CD1c-positive myeloid dendritic cell (primary cell): ENCODE data around the gene NUP210.
"Not testable (repeated sequence)": the region's sequence is repeated elsewhere in the genome, so short reads cannot be mapped to it uniquely, and the experiment has no call there.

ENCODE experiments used
- DNase-seq: peaks from one replicate; pipeline ENCODE4 v3.0.0-alpha.2; 2016; ENCODE audit errors: extremely low spot score

The NUP210 gene

GRCh38 chr3:13429631-13430291 is 9.6 kb upstream of the NUP210 start:
- no peak for DNase-seq

DNA sequence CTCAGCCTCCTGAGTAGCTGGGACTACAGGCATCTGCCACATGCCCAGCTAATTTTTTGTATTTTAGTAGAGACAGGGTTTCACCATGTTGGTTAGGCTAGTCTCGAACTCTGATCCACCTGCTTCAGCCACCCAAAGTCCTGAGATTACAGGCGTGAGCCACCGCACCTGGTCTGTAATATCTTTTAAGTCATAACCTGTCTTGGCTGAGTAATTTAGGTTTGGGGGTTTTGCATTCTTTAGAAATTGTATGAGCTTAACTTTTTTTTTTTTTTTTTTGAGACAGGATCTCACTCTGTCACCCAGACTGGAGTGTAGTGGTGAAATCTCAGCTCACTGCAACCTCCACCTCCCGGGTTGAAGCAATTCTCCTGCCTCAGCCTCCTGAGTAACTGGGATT is 8.6 kb upstream of the NUP210 start:
- DNase-seq = not testable (repeated sequence)

DNA sequence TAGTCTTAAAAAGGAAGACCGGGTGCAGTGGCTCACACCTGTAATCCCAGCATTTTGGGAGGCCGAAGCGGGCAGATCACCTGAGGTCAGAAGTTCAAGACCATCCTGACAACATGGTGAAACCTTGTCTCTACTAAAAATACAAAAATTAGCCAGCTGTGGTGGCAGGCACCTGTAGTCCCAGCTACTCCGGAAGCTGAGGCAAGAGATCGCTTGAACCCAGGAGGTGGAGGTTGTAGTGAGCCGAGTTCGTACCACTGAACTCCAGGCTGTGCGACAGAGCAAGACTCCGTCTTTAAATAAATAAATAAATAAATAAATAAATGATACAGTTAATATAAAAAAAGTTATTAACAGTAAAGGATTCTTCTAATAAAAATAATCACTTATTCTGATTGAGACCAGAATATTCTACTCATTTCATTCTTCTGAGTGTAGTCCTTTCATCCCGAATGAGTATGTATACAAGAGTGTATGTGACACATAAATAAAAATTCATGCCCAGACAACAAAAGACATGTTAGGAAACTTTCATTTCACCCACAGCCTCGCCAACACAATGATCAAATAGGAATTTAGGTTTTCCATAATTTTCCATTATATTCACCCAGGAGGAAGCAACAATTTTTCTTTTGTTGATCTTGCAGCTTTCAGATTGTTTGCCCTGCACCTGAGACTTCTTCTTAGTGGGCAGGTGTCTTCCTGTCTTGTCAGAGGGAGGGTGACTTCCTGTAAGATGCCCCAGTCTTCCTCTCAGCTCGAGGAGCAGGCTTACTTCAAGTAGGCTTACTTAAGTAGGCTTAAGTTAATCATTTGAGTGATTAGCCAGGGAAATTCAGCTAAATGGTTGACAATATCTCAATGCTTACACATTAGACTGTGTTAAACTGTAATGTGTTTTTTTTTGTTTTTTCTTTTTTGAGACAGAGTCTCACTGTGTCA is 7.8 kb upstream of the NUP210 start:
- peak; percentile 5 for DNase-seq

DNA sequence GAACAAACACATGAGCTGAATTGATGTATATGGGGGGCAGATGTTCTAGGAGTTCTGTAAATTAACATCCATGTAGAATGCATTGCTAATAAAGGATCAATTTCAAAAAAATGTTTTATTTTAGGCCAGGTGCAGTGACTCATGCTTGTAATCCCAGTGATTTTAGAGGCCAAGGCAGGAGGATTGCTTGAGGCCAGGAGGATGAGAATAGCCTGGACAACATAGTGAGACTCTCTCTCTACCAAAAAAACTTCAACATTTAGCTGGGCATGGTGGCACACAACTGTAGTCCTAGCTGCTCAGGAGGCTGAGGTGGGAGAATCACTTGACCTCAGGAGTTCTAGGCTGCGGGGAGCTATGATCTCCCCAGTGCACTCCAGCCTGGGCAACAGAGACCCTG is 6.5 kb upstream of the NUP210 start:
- no peak for DNase-seq

DNA sequence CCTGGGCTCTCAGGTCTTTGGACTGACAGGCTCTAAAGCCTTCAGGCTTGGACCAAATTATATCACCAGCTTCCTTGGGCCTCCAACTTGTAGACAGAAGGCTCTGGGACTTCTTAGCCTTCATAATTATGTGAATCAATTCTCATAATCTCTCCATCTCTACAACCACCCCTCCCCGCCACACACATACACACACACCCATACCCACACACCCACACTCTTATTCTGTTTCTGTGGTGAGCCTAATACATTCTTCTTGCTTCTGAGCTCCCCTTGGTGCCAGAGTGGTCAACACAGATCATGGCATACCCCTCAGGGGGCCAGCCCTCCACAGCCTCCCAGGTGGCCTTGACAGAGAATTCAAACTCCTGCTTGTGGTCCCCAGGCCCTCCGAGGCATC is 5.6 kb upstream of the NUP210 start:
- no peak for DNase-seq

DNA sequence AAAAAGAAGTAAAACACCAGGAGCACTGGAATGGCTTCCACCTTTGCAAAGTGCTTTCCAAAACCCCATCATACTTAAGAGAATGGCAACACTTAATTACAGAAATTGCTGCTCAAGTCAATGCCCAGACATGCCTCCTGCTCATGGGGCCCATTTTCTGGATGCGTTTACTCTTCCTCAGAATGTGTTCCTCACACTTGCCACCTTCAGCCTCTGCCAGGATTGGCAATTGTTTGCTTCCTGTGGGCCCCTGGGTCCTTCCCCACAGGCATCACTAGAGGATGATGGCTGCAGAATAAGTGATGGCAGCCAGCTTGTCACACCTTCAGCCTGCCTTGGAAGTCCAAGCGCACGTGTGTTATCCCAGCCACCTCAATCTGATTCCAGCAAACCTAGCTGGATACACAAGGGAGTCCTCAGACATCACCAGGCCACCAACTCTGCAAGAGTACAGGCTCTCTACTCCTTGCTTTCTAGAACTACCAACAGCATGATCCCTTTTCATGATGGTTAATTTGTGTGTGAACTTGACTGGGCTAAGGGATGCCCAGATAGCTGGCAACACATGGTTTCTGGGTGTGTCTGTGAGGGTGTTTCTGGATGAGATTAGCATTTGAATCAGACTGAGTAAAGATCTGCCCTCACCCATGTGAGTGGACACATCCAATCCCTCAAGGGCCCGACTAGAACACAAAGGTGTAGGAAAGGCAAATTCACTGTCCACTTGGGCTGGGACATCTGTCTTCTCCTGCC is 4.9 kb upstream of the NUP210 start:
- no peak for DNase-seq

DNA sequence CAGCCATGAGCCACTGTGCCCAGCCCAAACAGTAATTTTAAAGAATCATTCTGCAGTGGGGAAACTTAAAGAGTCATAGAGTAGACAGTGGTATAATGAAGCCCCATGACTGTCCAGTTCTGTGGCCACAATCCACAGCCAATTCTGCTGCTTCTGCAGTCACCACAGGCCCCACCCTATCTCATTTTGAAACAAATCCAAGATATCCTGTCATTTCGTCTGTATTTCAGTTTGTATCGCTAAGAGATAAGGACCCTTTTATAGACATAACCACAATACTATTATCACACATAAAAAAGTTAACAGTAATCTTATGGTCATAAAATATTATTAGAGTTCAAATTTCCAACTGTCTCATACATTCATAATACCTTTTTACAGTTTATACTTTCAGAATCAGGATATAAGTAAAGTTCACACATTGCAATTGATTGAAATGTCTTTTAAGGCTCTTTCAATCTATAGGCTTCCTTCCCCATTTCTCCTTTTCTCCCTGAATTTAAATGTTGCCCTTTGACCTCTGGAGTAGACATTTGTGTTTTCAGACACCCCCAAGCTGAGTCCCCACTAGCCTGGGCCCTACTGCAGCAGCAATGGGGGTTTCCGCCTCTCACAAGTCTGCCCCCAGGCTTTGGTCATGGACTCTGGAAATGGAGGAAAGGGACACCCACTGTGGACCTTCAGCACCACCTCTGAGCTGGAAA is 4.2 kb upstream of the NUP210 start:
- DNase-seq = no peak

DNA sequence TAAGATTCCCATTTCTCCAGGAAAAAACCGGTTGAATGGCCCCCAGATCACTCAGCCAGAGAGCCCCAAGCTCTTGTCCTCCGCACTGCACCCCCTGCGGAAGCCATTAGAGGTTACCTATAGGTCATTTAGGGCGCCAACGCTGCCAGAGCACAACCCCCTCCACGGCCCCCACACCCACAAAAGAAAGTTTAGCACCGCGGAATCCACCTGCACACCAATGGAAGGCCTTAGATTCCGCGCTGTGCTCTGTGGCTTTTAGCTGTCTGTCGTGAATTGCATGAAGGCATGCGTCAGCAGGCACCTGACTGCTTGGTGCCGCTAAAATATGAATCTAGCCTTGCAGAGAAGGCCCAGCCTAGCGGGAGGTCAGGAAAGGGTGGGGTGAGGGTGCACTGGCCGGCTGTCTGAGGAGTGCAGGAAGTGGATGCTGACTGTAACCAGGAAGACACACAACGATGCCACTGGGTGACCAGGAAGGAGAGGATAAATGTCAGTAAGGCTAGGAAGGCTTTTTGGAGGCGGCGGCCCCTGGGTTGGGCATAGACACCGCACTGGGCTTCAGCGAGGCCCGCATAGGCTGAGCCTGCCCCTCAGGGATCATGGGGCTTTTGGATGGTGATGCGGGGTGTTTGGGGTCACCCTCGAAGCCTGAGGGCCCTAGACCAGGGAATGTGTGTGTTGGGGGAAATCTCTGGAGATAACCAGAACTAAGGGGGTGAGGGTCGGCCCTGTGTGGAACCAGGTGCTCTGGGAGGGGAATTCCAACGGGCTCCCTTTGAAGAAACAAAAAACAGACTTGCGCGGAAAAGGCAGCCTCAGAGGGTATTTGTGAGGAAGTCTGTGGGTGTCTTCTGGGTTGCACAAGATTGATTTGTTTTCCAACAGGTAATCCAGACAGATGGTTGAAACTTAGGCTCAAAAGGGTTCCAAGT is 976 bp upstream of the NUP210 start:
- peak; percentile 75 for DNase-seq

GRCh38 chr3:13419505-13420044 is 547 bp downstream of the NUP210 start:
- peak; percentile 66 for DNase-seq

DNA sequence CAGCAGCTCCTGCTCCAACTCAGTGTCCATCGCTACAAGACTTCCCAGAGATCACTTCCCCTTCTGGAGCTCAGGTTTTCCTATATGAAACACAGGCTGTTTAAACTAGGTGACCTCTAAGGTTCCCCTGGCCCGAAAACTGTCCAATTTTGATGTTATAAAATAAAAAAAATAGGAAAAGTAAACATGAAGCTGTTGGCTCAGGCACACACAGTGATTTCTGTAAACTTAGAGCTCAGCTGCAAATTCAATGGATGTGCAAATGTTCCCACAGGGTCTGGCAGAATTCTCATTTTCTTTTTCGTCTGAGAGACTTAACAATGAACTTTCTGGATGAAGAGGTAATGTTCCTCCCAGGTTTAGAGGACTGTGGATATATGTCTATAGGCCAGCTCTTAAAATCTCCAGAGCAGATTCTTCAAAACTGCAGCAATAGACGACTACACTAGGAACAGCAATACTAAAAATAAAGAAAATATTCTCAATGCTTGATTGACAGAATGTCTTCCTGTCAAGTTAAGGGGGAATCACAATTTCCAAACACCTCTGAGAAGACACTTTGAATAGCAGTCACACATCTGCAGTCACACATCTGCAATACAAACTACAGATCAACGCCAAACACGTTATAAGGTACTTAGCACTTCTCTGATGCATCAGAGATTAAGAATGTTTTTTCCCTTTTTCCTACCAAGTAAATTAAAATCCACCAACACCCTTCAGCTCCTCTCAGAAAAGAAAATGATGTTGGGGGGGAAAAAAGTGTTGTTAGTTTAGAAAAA is 2.8 kb downstream of the NUP210 start:
- DNase-seq = peak; percentile 11

- no peak for DNase-seq
Measured at GRCh38 chr3:13415997-13416793, 3.9 kb downstream of the NUP210 start.

DNA sequence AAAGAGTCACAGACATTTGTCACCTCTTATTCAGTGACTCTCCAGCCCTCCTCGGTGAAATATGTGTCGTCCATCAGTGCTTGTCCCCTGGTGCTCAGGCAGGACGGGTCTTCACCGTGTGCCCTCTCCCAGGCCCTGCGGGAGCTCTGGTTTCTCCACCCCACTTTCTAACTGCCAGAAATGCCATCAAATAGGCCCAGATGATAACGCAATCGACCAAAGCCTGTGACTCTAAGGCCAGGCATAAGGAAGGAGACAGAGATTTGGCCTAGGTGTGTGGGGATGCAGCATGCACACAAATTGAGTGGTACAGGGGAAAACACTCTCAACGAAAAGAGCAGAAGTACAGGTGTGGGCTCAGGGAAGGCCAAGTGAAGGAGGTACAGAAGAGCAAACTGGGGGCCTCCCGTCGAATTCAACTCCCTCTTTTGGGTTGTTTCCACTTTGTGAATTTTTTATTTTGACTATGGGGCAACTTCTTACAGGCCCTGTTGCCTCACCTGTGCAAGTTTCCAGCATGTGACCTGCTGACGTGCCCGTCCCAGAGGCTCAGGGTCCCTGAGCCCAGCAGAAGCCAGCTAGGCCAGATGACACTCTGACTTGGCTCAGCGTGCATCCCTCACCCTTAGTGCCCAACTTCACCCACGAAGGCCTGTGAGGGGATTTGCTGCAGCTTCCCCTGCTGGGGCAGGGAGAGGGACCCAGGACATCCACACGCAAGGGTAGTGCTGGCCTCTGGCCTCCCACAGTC is 4.7 kb downstream of the NUP210 start:
- no peak for DNase-seq

GRCh38 chr3:13414040-13414729 is 5.9 kb downstream of the NUP210 start:
- peak; percentile 95 for DNase-seq

DNA sequence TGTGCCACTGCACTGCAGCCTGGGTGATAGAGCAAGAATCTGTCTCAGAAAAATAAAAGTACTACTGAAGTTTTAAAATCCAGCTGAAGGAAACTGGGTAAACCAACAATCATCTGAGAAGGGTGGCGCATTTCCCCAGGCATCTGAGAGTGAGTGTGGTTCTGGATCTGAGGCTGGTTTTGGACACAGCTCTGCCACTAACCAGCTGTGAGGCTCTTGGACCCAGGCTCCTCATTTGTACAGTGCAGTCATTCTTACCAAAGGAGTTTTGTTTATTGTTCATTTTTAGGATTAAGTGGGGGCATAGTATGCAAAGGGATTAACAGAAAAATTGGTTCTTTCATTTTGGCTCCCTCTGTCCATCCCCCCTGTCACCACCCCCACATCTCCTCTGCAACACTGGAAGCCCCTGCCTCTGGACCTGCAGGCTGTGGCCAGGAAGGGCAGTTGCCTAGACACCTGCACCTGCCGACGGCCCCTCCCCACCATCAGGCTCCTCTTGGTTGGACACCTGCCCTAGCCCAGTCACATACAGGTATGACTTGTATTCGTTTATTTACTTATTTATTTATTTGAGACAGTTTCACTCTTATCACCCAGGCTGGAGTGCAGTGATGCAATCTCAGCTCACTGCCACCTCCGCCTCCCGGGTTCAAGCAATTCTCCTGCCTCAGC is 8.8 kb downstream of the NUP210 start:
- DNase-seq = no peak

GRCh38 chr3:13408890-13409289 is 11.2 kb downstream of the NUP210 start:
- no peak for DNase-seq

DNA sequence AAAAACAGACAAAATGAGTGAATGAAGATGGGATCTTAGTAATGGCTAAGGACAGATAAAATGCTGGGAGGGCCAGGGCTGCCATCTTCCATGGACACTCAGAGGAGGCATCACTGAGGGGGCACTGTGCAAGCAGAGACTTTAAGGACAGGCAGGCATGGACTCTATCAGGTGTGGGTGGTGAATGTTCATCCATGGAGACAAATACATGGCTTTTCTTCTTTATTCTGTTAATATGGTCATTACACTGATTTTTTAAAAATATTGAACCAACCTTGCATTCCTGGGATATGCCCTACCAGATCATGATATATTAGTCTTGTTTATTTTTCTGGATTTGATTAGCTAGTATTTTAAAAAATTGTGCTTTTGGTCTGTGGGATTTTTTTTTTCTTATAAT is 12.2 kb downstream of the NUP210 start:
- no peak for DNase-seq

- no peak for DNase-seq
Measured at GRCh38 chr3:13407475-13407874, 12.6 kb downstream of the NUP210 start.
